Activated T-cell treated with anti-CD3 and anti-CD28 coated beads for 1 hour (primary cell): Measurements from ENCODE around the gene ARHGEF7.
"Not testable (repeated sequence)": the region's sequence is repeated elsewhere in the genome, so short reads cannot be mapped to it uniquely, and the experiment has no call there.

Experiments
- DNase-seq: peaks from one replicate; pipeline ENCODE4 v3.0.0-alpha.2; 2020; ENCODE audit warnings: low read depth

Gene ARHGEF7

DNA sequence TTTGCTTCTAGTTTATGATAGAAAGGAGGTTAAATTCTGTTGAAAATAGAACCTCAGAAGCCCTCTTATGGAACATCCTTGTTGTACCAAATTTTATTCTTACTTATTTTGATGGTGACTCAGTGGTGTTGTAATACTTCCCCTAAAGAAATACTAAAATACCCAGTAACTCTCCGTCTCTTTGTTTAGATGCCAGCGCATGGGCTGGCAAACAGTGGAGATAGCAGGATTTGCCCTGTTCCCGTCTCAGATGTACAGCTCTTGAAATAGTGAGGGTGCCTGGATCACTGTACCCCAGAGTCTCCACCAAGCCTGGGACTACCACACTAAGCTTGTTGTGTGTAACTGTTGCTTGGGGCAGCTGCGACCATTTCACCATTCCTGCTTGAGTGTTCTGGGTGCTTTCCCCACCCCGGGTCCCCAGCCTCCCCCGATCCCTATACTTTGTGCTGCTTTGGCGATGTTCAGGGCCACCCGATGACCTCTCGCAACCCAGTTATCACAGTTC is 138.3 kb downstream of the ARHGEF7 start:
- no peak for DNase-seq

GRCh38 chr13:111255228-111255790 is 140.2 kb downstream of the ARHGEF7 start:
- DNase-seq = no peak

DNA sequence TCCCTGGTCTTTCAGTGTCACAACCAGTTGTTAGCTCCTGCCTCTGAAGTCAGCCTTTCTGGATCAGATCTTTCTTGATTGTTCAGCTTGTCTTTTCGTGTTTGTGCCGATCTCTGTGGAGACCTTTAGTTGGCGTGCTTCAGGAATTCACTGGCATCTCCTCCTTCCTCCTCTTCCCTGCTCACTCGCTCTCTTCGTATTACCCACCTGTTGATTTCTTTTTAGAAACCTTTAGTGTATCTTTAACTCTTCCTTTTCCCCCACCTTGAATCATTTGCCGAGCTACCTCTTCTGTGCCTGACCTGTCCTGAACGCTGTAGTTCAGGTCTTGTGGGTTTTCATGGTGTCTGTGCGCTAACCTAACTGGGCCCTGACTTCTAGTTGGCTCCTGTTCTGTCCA is 141.3 kb downstream of the ARHGEF7 start:
- DNase-seq = no peak

DNA sequence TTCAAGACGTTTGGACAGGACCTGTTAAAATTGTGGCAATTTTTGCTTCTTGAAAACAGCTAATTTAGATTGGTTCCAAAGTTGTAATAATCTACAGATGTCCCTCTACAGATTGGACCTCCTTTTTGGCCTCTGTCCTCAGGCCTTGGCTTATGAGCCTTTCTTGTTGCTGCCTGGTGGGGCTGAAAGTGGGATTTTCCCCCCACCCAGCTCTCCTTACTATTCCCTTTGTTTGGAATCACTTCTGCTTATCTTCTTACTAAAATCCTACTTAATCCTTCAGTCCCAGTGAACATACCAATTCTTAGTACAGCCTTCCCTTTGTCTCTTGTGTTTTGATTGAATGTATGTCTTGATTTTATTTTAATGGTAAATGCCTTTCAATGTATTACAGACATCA is 141.8 kb downstream of the ARHGEF7 start:
- DNase-seq = no peak

GRCh38 chr13:111257899-111258298 is 142.8 kb downstream of the ARHGEF7 start:
- DNase-seq = not testable (repeated sequence)

GRCh38 chr13:111258637-111259036 is 143.5 kb downstream of the ARHGEF7 start:
- no peak for DNase-seq

DNA sequence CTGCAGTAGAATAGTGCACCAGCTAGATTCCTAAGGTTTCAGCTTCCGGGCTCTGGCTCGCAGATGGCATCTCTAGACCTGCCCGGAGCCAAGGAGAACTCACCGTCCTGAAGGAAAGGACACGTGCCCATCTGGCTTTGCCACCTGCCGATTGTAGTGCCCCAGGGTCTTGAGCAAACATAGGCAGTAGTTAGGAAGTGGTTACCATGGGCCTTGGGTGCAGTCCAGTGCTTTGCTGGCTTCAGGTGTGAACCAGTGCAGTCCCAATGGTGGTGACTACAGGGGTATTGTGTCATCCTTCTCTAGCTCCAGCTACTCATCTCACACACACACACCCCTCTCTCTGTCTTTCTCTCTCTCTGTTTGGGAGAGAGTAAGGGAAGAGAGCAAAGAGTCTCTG is 143.9 kb downstream of the ARHGEF7 start:
- DNase-seq = no peak

GRCh38 chr13:111261326-111261725 is 146.2 kb downstream of the ARHGEF7 start:
- no peak for DNase-seq

DNA sequence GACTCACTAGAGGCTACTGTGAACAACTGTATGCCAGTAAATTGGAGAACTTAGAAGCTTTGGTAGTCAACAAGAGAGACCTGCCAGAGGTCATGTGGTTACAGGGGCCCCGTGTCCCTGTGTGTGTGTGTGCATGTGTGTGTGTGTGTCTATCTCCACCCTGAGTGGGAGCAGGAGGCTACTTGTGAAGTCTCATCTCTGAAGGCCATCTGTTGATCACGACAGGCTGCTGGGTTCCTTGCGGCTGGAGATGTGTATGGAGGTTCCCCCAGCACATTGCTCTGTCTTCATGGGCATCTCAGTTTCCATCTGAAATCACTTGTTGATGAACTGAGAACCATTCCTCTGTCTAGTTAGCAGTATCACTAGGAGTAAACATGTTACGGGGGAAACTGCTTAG is 147.2 kb downstream of the ARHGEF7 start:
- no peak for DNase-seq

GRCh38 chr13:111262715-111263114 is 147.6 kb downstream of the ARHGEF7 start:
- DNase-seq = no peak

DNA sequence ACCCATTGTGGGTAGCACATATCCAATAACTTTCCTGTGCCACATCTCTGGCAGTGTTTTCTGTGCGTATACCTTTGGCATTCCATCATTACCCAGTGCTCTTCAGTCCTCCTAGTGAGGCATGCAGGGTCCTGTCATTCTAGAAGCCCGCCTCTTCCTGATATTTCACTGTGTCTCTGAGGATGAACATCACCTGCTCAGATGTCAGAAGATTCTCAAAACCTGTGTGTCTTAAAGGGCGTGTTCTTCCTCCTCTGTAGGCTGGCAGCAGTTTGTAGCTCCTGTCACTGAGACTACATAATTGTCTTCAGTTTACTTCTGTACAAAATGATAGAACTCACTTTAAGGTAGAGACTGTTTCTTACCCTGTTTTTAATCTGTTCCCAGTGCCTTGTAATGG is 148.5 kb downstream of the ARHGEF7 start:
- DNase-seq = no peak

GRCh38 chr13:111265006-111265700 is 150.0 kb downstream of the ARHGEF7 start:
- DNase-seq = no peak

- no peak for DNase-seq
These were observed 150.6 kb downstream of the ARHGEF7 start for GRCh38 chr13:111265701-111266035.

GRCh38 chr13:111267205-111267604 is 152.1 kb downstream of the ARHGEF7 start:
- no peak for DNase-seq

GRCh38 chr13:111267784-111268183 is 152.7 kb downstream of the ARHGEF7 start:
- DNase-seq = no peak

DNA sequence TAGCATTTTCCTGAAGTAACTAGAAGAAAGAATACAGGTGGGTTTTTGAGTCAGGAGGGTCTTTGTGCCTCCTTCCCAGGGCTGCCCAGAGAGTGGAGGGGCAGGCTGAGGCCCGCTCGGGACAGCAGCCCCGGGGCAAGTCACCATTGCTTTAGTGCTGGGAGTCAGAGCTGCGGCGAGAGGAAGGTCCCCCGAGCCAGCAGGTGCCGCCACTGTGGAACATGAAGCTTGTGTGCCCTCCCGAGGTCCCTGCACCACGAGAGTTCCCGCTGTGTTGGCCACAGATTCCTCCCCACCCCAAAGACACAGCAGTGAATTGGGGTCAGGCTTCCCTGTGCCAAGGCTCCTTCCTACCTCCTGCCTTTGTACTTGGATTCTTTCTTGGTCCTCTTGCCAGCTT is 154.4 kb downstream of the ARHGEF7 start:
- DNase-seq = no peak

GRCh38 chr13:111270126-111270525 is 155.0 kb downstream of the ARHGEF7 start:
- DNase-seq = no peak

DNA sequence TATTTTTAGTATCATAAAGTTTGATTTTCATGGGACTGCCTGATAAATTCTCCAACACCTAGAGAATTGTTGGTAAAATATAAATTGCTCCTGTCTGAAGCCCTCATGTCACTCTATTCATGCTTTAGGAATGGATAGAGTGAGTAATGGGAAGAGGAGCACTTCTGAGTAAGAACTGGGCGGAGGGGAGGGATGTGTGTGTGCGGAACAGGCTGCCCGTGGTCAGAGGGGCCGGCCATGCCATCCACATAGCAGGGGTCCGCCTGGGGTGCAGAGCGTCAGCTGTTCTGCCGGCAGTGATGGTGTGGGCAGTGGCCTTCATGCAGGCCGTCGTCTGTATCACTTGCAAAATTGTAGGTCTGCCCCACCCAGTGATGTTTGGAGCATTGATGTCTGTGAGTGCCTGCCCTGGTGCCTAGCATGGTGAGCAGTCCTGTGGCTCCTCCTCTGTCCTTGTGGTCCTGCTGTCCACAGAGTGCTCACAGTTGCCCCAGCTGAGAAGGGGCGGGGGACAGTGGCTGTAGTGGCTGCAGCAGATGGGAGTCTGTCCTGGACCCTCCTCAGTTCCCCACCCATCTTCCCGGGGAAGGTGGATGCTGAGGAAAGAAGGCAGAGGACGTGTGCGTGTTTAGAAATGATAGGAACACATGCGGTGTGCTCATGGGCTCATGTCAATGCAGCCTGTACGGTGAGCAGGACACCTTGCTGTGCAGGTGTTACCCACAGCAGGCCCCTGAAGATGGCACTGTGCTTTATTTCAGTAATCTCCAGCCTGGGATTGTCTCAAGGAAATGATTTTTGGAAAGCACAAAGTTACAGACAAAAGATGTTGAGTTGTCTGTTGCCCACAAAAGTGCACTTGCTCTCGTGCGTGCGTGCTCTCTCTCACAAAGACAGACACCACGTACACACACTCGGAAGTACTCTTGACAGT is 155.9 kb downstream of the ARHGEF7 start:
- DNase-seq = no peak

GRCh38 chr13:111272117-111272516 is 157.0 kb downstream of the ARHGEF7 start:
- DNase-seq = no peak

GRCh38 chr13:111275382-111275781 is 160.3 kb downstream of the ARHGEF7 start:
- no peak for DNase-seq

DNA sequence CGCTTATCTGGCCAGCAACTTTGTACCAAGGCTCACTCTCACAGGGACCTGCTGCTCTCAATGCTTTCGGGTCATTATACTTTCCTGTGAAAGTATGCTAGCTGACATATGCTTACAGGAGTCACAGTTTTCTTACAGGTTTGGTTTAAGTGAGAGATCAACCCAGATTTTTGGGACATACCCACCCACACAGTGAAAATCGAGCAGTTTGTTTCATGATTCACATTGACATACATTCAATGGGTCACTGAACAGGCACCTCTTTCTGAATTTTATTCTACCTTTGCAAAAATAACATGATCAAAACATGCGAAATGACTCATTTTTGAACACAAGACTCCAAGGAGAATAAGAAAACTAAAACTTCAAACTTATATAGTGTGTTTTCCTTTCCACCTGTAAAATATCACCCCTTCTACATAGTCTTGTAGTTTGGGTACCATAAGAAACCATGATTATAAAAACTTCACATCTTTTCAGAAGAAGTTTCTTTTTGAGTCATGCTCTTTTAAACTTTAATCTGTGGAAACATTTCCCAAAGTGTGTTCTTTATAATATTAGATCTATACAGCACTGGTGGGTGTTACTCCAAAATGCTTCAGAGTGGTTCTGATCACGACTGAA is 161.0 kb downstream of the ARHGEF7 start:
- DNase-seq = no peak

DNA sequence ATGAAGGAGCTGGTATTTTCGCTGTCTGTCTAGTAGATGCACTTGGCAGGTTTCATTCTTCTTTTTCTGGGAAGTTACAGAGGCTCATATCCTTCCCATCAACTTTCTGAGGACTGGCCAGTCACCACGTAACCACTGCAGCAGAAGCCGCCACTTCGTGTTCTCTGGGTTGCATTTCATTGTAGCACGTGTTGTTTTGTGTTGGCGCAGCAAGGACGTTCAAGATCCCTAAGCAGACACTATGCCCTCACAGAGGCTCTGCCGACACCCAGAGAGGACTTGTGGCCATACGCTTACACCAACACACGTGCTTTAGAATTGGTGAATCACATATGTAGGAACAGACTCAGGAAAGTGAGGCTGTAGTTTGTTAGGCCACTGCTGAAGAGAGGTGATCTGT is 163.1 kb downstream of the ARHGEF7 start:
- no peak for DNase-seq
